ENCODE data around the gene PRSS57. TPM values are rescaled to one million over a fixed set of nuclear protein-coding genes. Genes with fewer than 3 reads are reported as not detected.

Gene PRSS57
- total RNA-seq, 1 experiment from 2014 or later, result not detected

DNA sequence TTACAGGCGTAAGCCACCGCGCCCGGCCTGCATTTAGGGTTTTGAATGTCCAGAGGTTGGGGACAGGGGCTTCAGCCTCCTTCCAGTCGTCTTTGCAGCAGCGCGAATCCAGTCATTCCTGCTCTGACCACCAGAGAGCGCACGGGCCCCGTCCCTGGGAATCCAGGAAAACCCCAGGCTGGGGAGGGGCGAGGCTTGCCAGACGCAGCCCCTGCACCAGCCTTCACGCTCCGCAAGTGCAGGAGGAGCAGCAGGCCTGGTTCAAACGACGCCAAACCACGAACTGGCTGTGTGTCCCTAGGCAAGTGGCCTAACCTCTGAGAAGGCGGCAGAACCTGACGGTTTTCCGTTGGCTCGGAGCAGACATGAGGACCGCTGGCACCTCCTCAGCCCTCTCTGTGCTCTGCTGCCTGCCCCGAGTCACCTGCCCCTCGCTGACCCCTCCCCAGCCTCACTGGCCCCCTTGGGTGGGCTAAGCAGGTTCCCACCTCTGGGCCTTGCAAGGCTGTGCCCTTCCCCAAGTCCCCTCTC is 30.3 kb downstream of the PRSS57 start:
- BruUV-seq (replicated peaks), result no TSS peak
- H3K4me3 ChIP-seq (ENCODE audit: low read depth in 2 of 2, low read length in 2 of 2), result peak overlapping the region in 1 of 2 experiments; percentile 36; a peak in 2 of 4 replicates
- in situ Hi-C loops (cut with HindIII; ENCODE audit: low pct_unique_long_range_greater_than_20kb, low sequenced_read_pairs) (no loop called here), intact Hi-C loops (cut with micrococcal nuclease; ENCODE audit: unreplicated experiment) (no loop called here)
- CTCF ChIA-PET, result interaction anchor here (0.6 to 0.7 kb wide), 4 partner anchors 15 to 750 kb away, joined by 3 to 8 read pairs (median 5); no protein-coding TSS in a partner anchor
- no peaks in the 10 kb centered on the region for H3K9me3 ChIP-seq (ENCODE audit: control insufficient read depth, insufficient read depth, low read depth, low read length)
- POLR2A ChIA-PET, result no interaction called here
- H3K27me3 ChIP-seq (ENCODE audit: control insufficient read depth, insufficient read depth, low read length), result no peaks in the 10 kb centered on the region
- ATAC-seq (peak; percentile 57), DNase-seq (ENCODE audit: low read depth, low spot score) (no peak)
- no peaks in the 10 kb centered on the region; the same call in 1 of the 2 replicates for H3K4me1 ChIP-seq (ENCODE audit: control insufficient read depth, insufficient read depth, low read length)
- H3K36me3 ChIP-seq (ENCODE audit: control insufficient read depth, insufficient read depth, low read length), result no peaks in the 10 kb centered on the region; the same call in 1 of the 2 replicates
- 0 out of 4 replicates have a peak, but pooled peaks of 1 of the 2 experiments have one; percentile 26 for TF ChIP-seq REST (IDR thresholded peaks at IDR 0.05; ENCODE audit: insufficient read depth in 1 of 2, low read depth in 2 of 2, low read length in 1 of 2)
- TF ChIP-seq CTCF (IDR thresholded peaks at IDR 0.05), result peak; percentile 91
- TF ChIP-seq SIN3A (IDR thresholded peaks at IDR 0.05; ENCODE audit: borderline replicate concordance, insufficient read depth, low read depth, low read length), result no peak
- no peak for TF ChIP-seq POLR2AphosphoS5 (IDR thresholded peaks at IDR 0.05; ENCODE audit: low read depth, low read length)
- no peak for TF ChIP-seq TCF7L2 (IDR thresholded peaks at IDR 0.05; ENCODE audit: low read depth, low read length)
- no peak overlapping the region; the same call in 1 of the 2 replicates for H3K27ac ChIP-seq (ENCODE audit: low read length)

DNA sequence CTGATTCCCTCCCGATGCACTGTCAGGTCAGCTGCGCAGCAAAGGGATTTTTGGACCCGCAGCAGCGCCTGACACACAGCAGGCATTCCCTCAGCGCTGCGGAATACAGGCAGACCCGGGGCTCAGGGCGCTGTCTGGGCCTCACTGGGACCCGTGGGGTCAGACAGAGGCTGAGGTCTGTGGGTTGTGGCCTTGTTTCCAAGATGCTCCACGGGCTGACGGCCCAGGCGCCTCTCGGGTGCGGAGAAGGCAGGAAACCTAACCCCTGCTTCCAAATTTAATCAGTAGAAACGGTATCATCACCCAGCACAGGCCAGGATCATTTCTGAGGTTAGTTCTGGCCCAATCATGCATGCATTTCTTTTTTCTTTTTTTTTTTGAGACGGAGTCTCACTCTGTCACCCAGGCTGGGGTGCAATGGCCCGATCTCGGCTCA is 31.6 kb downstream of the PRSS57 start:
- BruUV-seq (replicated peaks), result no TSS peak
- ChIA-PET POLR2A (interaction anchor here (0.6 kb wide), 1 partner anchor 52 kb away, joined by 3 read pairs; no protein-coding TSS in a partner anchor), CTCF (interaction anchor here (1.5 kb wide), 1 partner anchor 78 kb away, joined by 3 read pairs; no protein-coding TSS in a partner anchor)
- H3K4me1 ChIP-seq (ENCODE audit: control insufficient read depth, insufficient read depth, low read length), result no peaks in the 10 kb centered on the region; the same call in 1 of the 2 replicates
- DNase-seq (ENCODE audit: low read depth, low spot score), result no peak
- intact Hi-C loops (cut with micrococcal nuclease; ENCODE audit: unreplicated experiment) (no loop called here), in situ Hi-C loops (cut with HindIII; ENCODE audit: low pct_unique_long_range_greater_than_20kb, low sequenced_read_pairs) (no loop called here)
- ATAC-seq, result peak; percentile 8
- H3K27ac ChIP-seq (ENCODE audit: low read length), result peak overlapping the region; percentile 80
- peak overlapping the region; percentile 52 to 65 for H3K4me3 ChIP-seq (ENCODE audit: low read depth in 2 of 2, low read length in 2 of 2)
- TF ChIP-seq POLR2AphosphoS5 (IDR thresholded peaks at IDR 0.05; ENCODE audit: low read depth, low read length), result no peak
- TF ChIP-seq SIN3A (IDR thresholded peaks at IDR 0.05; ENCODE audit: borderline replicate concordance, insufficient read depth, low read depth, low read length), result no peak
- no peak for TF ChIP-seq REST (IDR thresholded peaks at IDR 0.05; ENCODE audit: insufficient read depth in 1 of 2, low read depth in 2 of 2, low read length in 1 of 2)
- no peak for TF ChIP-seq TCF7L2 (IDR thresholded peaks at IDR 0.05; ENCODE audit: low read depth, low read length)
- TF ChIP-seq CTCF (IDR thresholded peaks at IDR 0.05), result no peak
- H3K9me3 ChIP-seq (ENCODE audit: control insufficient read depth, insufficient read depth, low read depth, low read length), result no peaks in the 10 kb centered on the region
- H3K36me3 ChIP-seq (ENCODE audit: control insufficient read depth, insufficient read depth, low read length), result no peaks in the 10 kb centered on the region; the same call in 1 of the 2 replicates
- no peaks in the 10 kb centered on the region for H3K27me3 ChIP-seq (ENCODE audit: control insufficient read depth, insufficient read depth, low read length)

All from Panc1 (cell line).